Measurements from ENCODE around the gene LILRA2.
"Not testable (repeated sequence)": the region's sequence is repeated elsewhere in the genome, so short reads cannot be mapped to it uniquely, and the experiment has no call there.

The LILRA2 gene

GRCh38 chr19:54571715-54572615, 1.6 kb upstream of the LILRA2 start:
- not testable (repeated sequence) for DNase-seq

GRCh38 chr19:54572696-54573311, 786 bp upstream of the LILRA2 start:
- peak in 8 of 58 donors; percentile 1 to 11 (median 6) for DNase-seq

GRCh38 chr19:54574051-54574450, 461 bp downstream of the LILRA2 start:
- no peak for DNase-seq

- no peak for DNase-seq
Measured at GRCh38 chr19:54574527-54575056, 1.0 kb downstream of the LILRA2 start.

- DNase-seq = not testable (repeated sequence)
Measured at GRCh38 chr19:54575205-54575604, 1.6 kb downstream of the LILRA2 start.

GRCh38 chr19:54576411-54576976, 2.9 kb downstream of the LILRA2 start:
- DNase-seq = no peak

- DNase-seq = no peak
Measured at GRCh38 chr19:54577334-54577733, 3.7 kb downstream of the LILRA2 start.

- not testable (repeated sequence) for DNase-seq
Measured at GRCh38 chr19:54578268-54578667, 4.7 kb downstream of the LILRA2 start.

- no peak for DNase-seq
Measured at GRCh38 chr19:54586397-54586796, 12.8 kb downstream of the LILRA2 start.

GRCh38 chr19:54587026-54587425, 13.4 kb downstream of the LILRA2 start:
- no peak for DNase-seq

GRCh38 chr19:54593445-54593844, 19.9 kb downstream of the LILRA2 start, which contains the start of gene LILRA1:
LILRA1 (plus strand) TSS chr19:54593632; CDS start chr19:54594245, 613 bp downstream.
- DNase-seq = not testable (repeated sequence)

GRCh38 chr19:54593931-54594626, 20.5 kb downstream of the LILRA2 start:
- not testable (repeated sequence) for DNase-seq

GRCh38 chr19:54594737-54595136, 21.1 kb downstream of the LILRA2 start:
- DNase-seq = no peak

- DNase-seq = not testable (repeated sequence)
Measured at GRCh38 chr19:54595680-54596436, 22.3 kb downstream of the LILRA2 start.

- no peak for DNase-seq
Measured at GRCh38 chr19:54600212-54600611, 26.6 kb downstream of the LILRA2 start.

GRCh38 chr19:54606230-54606629, 32.6 kb downstream of the LILRA2 start:
- no peak for DNase-seq

GRCh38 chr19:54606891-54607784, 33.5 kb downstream of the LILRA2 start:
- peak in 1 of 58 donors; percentile 39 for DNase-seq

GRCh38 chr19:54607785-54608150, 34.2 kb downstream of the LILRA2 start:
- no peak for DNase-seq

GRCh38 chr19:54608205-54608604, 34.6 kb downstream of the LILRA2 start:
- no peak for DNase-seq

Data from anterior cingulate cortex (tissue), 58 donors.